Cardiac fibroblast (primary cell): Measurements from ENCODE around the gene PSMG3.
A peak's percentile ranks its signal among the peaks of the same experiment; 100 is the strongest.

Experiments
- DNase-seq, 2 donors: peaks; one replicate each; pipeline versions ENCODE4 v3.0.0 to v3.0.0-alpha.2; 2010; ENCODE audit warnings: low read depth in 2 of 2
- H3K4me3 ChIP-seq, 2 donors: replicated peaks in 1 of 2; 1 replicate in 1 of 2; 2 replicates in 1 of 2; pipeline ENCODE4 v1.5.1; 2011; ENCODE audit warnings: low read depth in 2 of 2, low read length in 2 of 2, mild to moderate bottlenecking in 2 of 2, moderate library complexity in 1 of 2
- CTCF ChIP-seq: IDR thresholded peaks from one replicate; pipeline ENCODE4 v1.5.1; 2011; ENCODE audit warnings: low read depth, mild to moderate bottlenecking, low read length, inconsistent platforms

Gene PSMG3

GRCh38 chr7:1541431-1542162, 28.2 kb downstream of the PSMG3 start:
- TF ChIP-seq CTCF: no peak
- H3K4me3 ChIP-seq: no peak overlapping the region
- DNase-seq: no peak

- no peak for DNase-seq
- H3K4me3 ChIP-seq: no peak overlapping the region
- TF ChIP-seq CTCF: no peak
These were observed 29.0 kb downstream of the PSMG3 start for GRCh38 chr7:1540776-1541271.

- TF ChIP-seq CTCF: no peak
- DNase-seq: no peak
- H3K4me3 ChIP-seq: no peak overlapping the region
These were observed 29.7 kb downstream of the PSMG3 start for GRCh38 chr7:1539882-1540775.

GRCh38 chr7:1539181-1539881, 30.5 kb downstream of the PSMG3 start:
- no peak for TF ChIP-seq CTCF
- no peak for DNase-seq
- H3K4me3 ChIP-seq: no peak overlapping the region

- peak overlapping the region; percentile 25 to 50 for H3K4me3 ChIP-seq
- no peak for DNase-seq
- TF ChIP-seq CTCF: no peak
These were observed 31.2 kb downstream of the PSMG3 start for GRCh38 chr7:1538544-1539180.
